Prostate gland (tissue), 2 donors: Measurements from ENCODE around the gene RORC.

Source experiments
- CTCF ChIP-seq, 4 experiments: fragments of 200-600 bp in 2 of 4; fragments of 450-650 bp in 2 of 4; sonication (generic) in 2 of 4; IDR thresholded peaks; 1 replicate in 3 of 4; 2 replicates in 1 of 4; pipeline ENCODE4 v1.5.1; 2016 to 2019; ENCODE audit warnings: antibody characterized with exemption in 4 of 4, mild to moderate bottlenecking in 2 of 4, moderate library complexity in 2 of 4
- POLR2A ChIP-seq: fragments of 450-650 bp; IDR thresholded peaks from one replicate; pipeline ENCODE4 v1.6.1; 2016; ENCODE audit warnings: antibody characterized with exemption, mild to moderate bottlenecking
- POLR2AphosphoS5 ChIP-seq: sonication (generic); formaldehyde crosslinking; IDR thresholded peaks from one replicate; pipeline ENCODE4 v1.6.1; 2017; ENCODE audit warnings: antibody characterized with exemption

GRCh38 chr1:151817353-151817730, 14.3 kb downstream of the RORC start:
- TF ChIP-seq CTCF (IDR thresholded peaks at IDR 0.05) (no peak), POLR2A (no peak), POLR2AphosphoS5 (no peak)
